Activated naive CD8-positive, alpha-beta T cell treated with anti-CD3 and anti-CD28 coated beads for 36 hours (primary cell): Measurements from ENCODE around the gene AGBL4. TPM values are rescaled to one million over a fixed set of nuclear protein-coding genes. Genes with fewer than 3 reads are reported as not detected.
A peak's percentile ranks its signal among the peaks of the same experiment; 100 is the strongest.

Source experiments
- DNase-seq: peaks from one replicate; pipeline ENCODE4 v3.0.0; 2021
- H3K27ac Mint-ChIP-seq: one replicate; pipeline ENCODE4 v1.8.0; 2022; ENCODE audit warnings: mild to moderate bottlenecking, moderate library complexity, mixed read lengths
- H3K27me3 Mint-ChIP-seq: one replicate; pipeline ENCODE4 v1.8.0; 2022; ENCODE audit warnings: mild to moderate bottlenecking, mixed read lengths
- H3K36me3 Mint-ChIP-seq: one replicate; pipeline ENCODE4 v1.8.0; 2021; ENCODE audit warnings: mild to moderate bottlenecking, mixed read lengths
- H3K4me1 Mint-ChIP-seq: one replicate; pipeline ENCODE4 v1.8.0; 2021; ENCODE audit warnings: mixed read lengths
- H3K4me3 Mint-ChIP-seq: one replicate; pipeline ENCODE4 v1.8.0; 2022; ENCODE audit warnings: mild to moderate bottlenecking, moderate library complexity, mixed read lengths
- H3K9me3 Mint-ChIP-seq: one replicate; pipeline ENCODE4 v1.8.0; 2022; ENCODE audit warnings: mixed read lengths
- total RNA-seq, 2 experiments: library from RNA; stranded (reverse); gene quantifications; one replicate each; pipeline ENCODE4 v1.2.3, GENCODE V29; 2021

The AGBL4 gene
- total RNA-seq, 2 experiments from 2014 or later: 0.14 TPM; not detected in 1

- Mint-ChIP-seq H3K4me3 (no peak overlapping the region), H3K4me1 (peaks cover 2% of the 10 kb centered on the region), H3K9me3 (no peaks in the 10 kb centered on the region), H3K36me3 (no peaks in the 10 kb centered on the region), H3K27ac (no peak overlapping the region), H3K27me3 (peaks cover 10% of the 10 kb centered on the region)
- no peak for DNase-seq
Observed at GRCh38 chr1:48679859-48680258, 1343.9 kb downstream of the AGBL4 start.

- no peak overlapping the region for H3K4me3 Mint-ChIP-seq
- no peaks in the 10 kb centered on the region for H3K36me3 Mint-ChIP-seq
- DNase-seq: no peak
- no peak overlapping the region for H3K27ac Mint-ChIP-seq
- no peaks in the 10 kb centered on the region for H3K9me3 Mint-ChIP-seq
- H3K4me1 Mint-ChIP-seq: peaks cover 2% of the 10 kb centered on the region
- peaks cover 19% of the 10 kb centered on the region for H3K27me3 Mint-ChIP-seq
Observed at GRCh38 chr1:48678710-48679505, 1344.8 kb downstream of the AGBL4 start.

GRCh38 chr1:48677306-48678287 is 1346.2 kb downstream of the AGBL4 start:
- H3K4me3 Mint-ChIP-seq: no peak overlapping the region
- H3K27me3 Mint-ChIP-seq: peaks cover 26% of the 10 kb centered on the region

GRCh38 chr1:48676822-48677221 is 1346.9 kb downstream of the AGBL4 start:
- Mint-ChIP-seq H3K4me1 (peaks cover 2% of the 10 kb centered on the region), H3K27me3 (peaks cover 26% of the 10 kb centered on the region), H3K36me3 (no peaks in the 10 kb centered on the region), H3K4me3 (no peak overlapping the region), H3K27ac (no peak overlapping the region), H3K9me3 (no peaks in the 10 kb centered on the region)
- no peak for DNase-seq

More at GRCh38 chr1:48677306-48678287, 1346.2 kb downstream of the AGBL4 start:
- no peaks in the 10 kb centered on the region for H3K36me3 Mint-ChIP-seq
- no peaks in the 10 kb centered on the region for H3K9me3 Mint-ChIP-seq
- H3K27ac Mint-ChIP-seq: no peak overlapping the region
- DNase-seq: peak; percentile 44
- H3K4me1 Mint-ChIP-seq: peaks cover 2% of the 10 kb centered on the region

GRCh38 chr1:48676376-48676775 is 1347.4 kb downstream of the AGBL4 start:
- H3K36me3 Mint-ChIP-seq: no peaks in the 10 kb centered on the region
- H3K9me3 Mint-ChIP-seq: no peaks in the 10 kb centered on the region
- H3K4me3 Mint-ChIP-seq: no peak overlapping the region
- DNase-seq: no peak
- H3K27ac Mint-ChIP-seq: no peak overlapping the region
- H3K27me3 Mint-ChIP-seq: peaks cover 26% of the 10 kb centered on the region
- peaks cover 2% of the 10 kb centered on the region for H3K4me1 Mint-ChIP-seq

GRCh38 chr1:48675251-48675650 is 1348.5 kb downstream of the AGBL4 start:
- Mint-ChIP-seq H3K9me3 (no peaks in the 10 kb centered on the region), H3K36me3 (no peaks in the 10 kb centered on the region), H3K4me1 (peaks cover 2% of the 10 kb centered on the region), H3K4me3 (no peak overlapping the region), H3K27ac (no peak overlapping the region), H3K27me3 (peaks cover 26% of the 10 kb centered on the region)
- no peak for DNase-seq

GRCh38 chr1:48674641-48675040 is 1349.1 kb downstream of the AGBL4 start:
- H3K4me3 Mint-ChIP-seq: no peak overlapping the region
- no peaks in the 10 kb centered on the region for H3K9me3 Mint-ChIP-seq
- H3K36me3 Mint-ChIP-seq: no peaks in the 10 kb centered on the region
- no peak for DNase-seq
- H3K27me3 Mint-ChIP-seq: peaks cover 29% of the 10 kb centered on the region
- no peak overlapping the region for H3K27ac Mint-ChIP-seq
- H3K4me1 Mint-ChIP-seq: peaks cover 2% of the 10 kb centered on the region

GRCh38 chr1:48673332-48674105 is 1350.2 kb downstream of the AGBL4 start:
- H3K27me3 Mint-ChIP-seq: peaks cover 34% of the 10 kb centered on the region

GRCh38 chr1:48671578-48671977 is 1352.2 kb downstream of the AGBL4 start:
- no peaks in the 10 kb centered on the region for H3K36me3 Mint-ChIP-seq
- H3K27ac Mint-ChIP-seq: no peak overlapping the region
- peaks cover 31% of the 10 kb centered on the region for H3K27me3 Mint-ChIP-seq
- no peak overlapping the region for H3K4me3 Mint-ChIP-seq
- H3K9me3 Mint-ChIP-seq: no peaks in the 10 kb centered on the region
- DNase-seq: no peak
- H3K4me1 Mint-ChIP-seq: no peaks in the 10 kb centered on the region

More at GRCh38 chr1:48673332-48674105, 1350.2 kb downstream of the AGBL4 start:
- H3K4me1 Mint-ChIP-seq: no peaks in the 10 kb centered on the region
- H3K4me3 Mint-ChIP-seq: no peak overlapping the region
- no peak overlapping the region for H3K27ac Mint-ChIP-seq
- H3K36me3 Mint-ChIP-seq: no peaks in the 10 kb centered on the region
- no peaks in the 10 kb centered on the region for H3K9me3 Mint-ChIP-seq
- no peak for DNase-seq

- no peak overlapping the region for H3K27ac Mint-ChIP-seq
- no peak for DNase-seq
- H3K4me1 Mint-ChIP-seq: no peaks in the 10 kb centered on the region
- no peak overlapping the region for H3K4me3 Mint-ChIP-seq
- H3K9me3 Mint-ChIP-seq: no peaks in the 10 kb centered on the region
- no peaks in the 10 kb centered on the region for H3K36me3 Mint-ChIP-seq
- peaks cover 36% of the 10 kb centered on the region for H3K27me3 Mint-ChIP-seq
Observed at GRCh38 chr1:48670234-48671020, 1353.3 kb downstream of the AGBL4 start.

GRCh38 chr1:48668339-48668738 is 1355.4 kb downstream of the AGBL4 start:
- Mint-ChIP-seq H3K27me3 (peaks cover 16% of the 10 kb centered on the region), H3K4me3 (no peak overlapping the region), H3K4me1 (no peaks in the 10 kb centered on the region), H3K9me3 (no peaks in the 10 kb centered on the region), H3K27ac (no peak overlapping the region), H3K36me3 (no peaks in the 10 kb centered on the region)
- no peak for DNase-seq

- no peak for DNase-seq
- H3K4me1 Mint-ChIP-seq: no peaks in the 10 kb centered on the region
- H3K27ac Mint-ChIP-seq: no peak overlapping the region
- H3K36me3 Mint-ChIP-seq: no peaks in the 10 kb centered on the region
- H3K9me3 Mint-ChIP-seq: no peaks in the 10 kb centered on the region
- no peak overlapping the region for H3K4me3 Mint-ChIP-seq
- peaks cover 13% of the 10 kb centered on the region for H3K27me3 Mint-ChIP-seq
Observed at GRCh38 chr1:48667782-48668181, 1356.0 kb downstream of the AGBL4 start.

- no peak for DNase-seq
- peaks cover 17% of the 10 kb centered on the region for H3K27me3 Mint-ChIP-seq
- no peaks in the 10 kb centered on the region for H3K4me1 Mint-ChIP-seq
- H3K4me3 Mint-ChIP-seq: no peak overlapping the region
- no peaks in the 10 kb centered on the region for H3K9me3 Mint-ChIP-seq
- H3K27ac Mint-ChIP-seq: no peak overlapping the region
- H3K36me3 Mint-ChIP-seq: no peaks in the 10 kb centered on the region
Observed at GRCh38 chr1:48665708-48666407, 1357.9 kb downstream of the AGBL4 start.
